Measurements from ENCODE around the gene CIB2. TPM values are rescaled to one million over a fixed set of nuclear protein-coding genes. Genes with fewer than 3 reads are reported as not detected.

The CIB2 gene
- total RNA-seq, 1 experiment from 2014 or later: 5.8 TPM

GRCh38 chr15:78088773-78089080 lies 42.5 kb downstream of the CIB2 start:
- ChIA-PET POLR2A (ENCODE audit: unreplicated experiment) (no interaction called here), CTCF (no interaction called here)
- Histone ChIP-seq H3K4me3 (no peak overlapping the region), H3K27ac (no peak overlapping the region), H3K9me2 (ENCODE audit: insufficient read depth) (no peaks in the 10 kb centered on the region), H3K27me3 (ENCODE audit: insufficient read depth, low read depth) (no peaks in the 10 kb centered on the region), H3K36me3 (ENCODE audit: low read depth) (no peaks in the 10 kb centered on the region), H3F3A (ENCODE audit: insufficient read depth, low read depth) (no peaks in the 10 kb centered on the region), H2AFZ (no peak overlapping the region), H3K9me3 (ENCODE audit: insufficient read depth, low read depth) (no peaks in the 10 kb centered on the region), H3K4me2 (no peak overlapping the region), H4K20me1 (ENCODE audit: insufficient read depth) (no peaks in the 10 kb centered on the region), H3K4me1 (replicated peaks; ENCODE audit: insufficient read depth) (peaks cover 4% of the 10 kb centered on the region; the same call in 1 of the 2 replicates), H3K79me2 (ENCODE audit: low read depth) (no peaks in the 10 kb centered on the region)
- intact Hi-C loops (cut with micrococcal nuclease; ENCODE audit: unreplicated experiment): no loop called here
- DNase-seq: no peak
- TF ChIP-seq EZH2 (IDR thresholded peaks at IDR 0.05; ENCODE audit: low read depth) (no peak), CTCF (conservative IDR thresholded peaks at IDR 0.05) (no peak)
- no TSS peak for BruUV-seq (replicated peaks)

- Histone ChIP-seq H2AFZ (no peak overlapping the region), H3K9me3 (ENCODE audit: insufficient read depth, low read depth) (no peaks in the 10 kb centered on the region), H3K4me1 (replicated peaks; ENCODE audit: insufficient read depth) (peaks cover 4% of the 10 kb centered on the region; the same call in 1 of the 2 replicates), H3K36me3 (ENCODE audit: low read depth) (no peaks in the 10 kb centered on the region), H3K27ac (no peak overlapping the region), H3K4me3 (no peak overlapping the region), H3K4me2 (no peak overlapping the region), H3K9me2 (ENCODE audit: insufficient read depth) (no peaks in the 10 kb centered on the region), H4K20me1 (ENCODE audit: insufficient read depth) (no peaks in the 10 kb centered on the region), H3F3A (ENCODE audit: insufficient read depth, low read depth) (no peaks in the 10 kb centered on the region), H3K79me2 (ENCODE audit: low read depth) (no peaks in the 10 kb centered on the region), H3K27me3 (ENCODE audit: insufficient read depth, low read depth) (no peaks in the 10 kb centered on the region)
- no peak for DNase-seq
- intact Hi-C loops (cut with micrococcal nuclease; ENCODE audit: unreplicated experiment): no loop called here
- CTCF ChIA-PET: no interaction called here
- POLR2A ChIA-PET (ENCODE audit: unreplicated experiment): no interaction called here
- no TSS peak for BruUV-seq (replicated peaks)
- TF ChIP-seq CTCF (conservative IDR thresholded peaks at IDR 0.05): no peak
- TF ChIP-seq EZH2 (IDR thresholded peaks at IDR 0.05; ENCODE audit: low read depth): no peak
These were observed 43.1 kb downstream of the CIB2 start for GRCh38 chr15:78087951-78088772.

GRCh38 chr15:78085928-78086327 lies 45.3 kb downstream of the CIB2 start:
- Histone ChIP-seq H3F3A (ENCODE audit: insufficient read depth, low read depth) (no peaks in the 10 kb centered on the region), H3K27ac (no peak overlapping the region), H3K4me1 (replicated peaks; ENCODE audit: insufficient read depth) (peaks cover 12% of the 10 kb centered on the region; the same call in 1 of the 2 replicates), H3K4me3 (no peak overlapping the region), H2AFZ (no peak overlapping the region), H3K79me2 (ENCODE audit: low read depth) (no peaks in the 10 kb centered on the region), H3K9me2 (ENCODE audit: insufficient read depth) (no peaks in the 10 kb centered on the region), H3K9me3 (ENCODE audit: insufficient read depth, low read depth) (no peaks in the 10 kb centered on the region), H4K20me1 (ENCODE audit: insufficient read depth) (no peaks in the 10 kb centered on the region), H3K27me3 (ENCODE audit: insufficient read depth, low read depth) (no peaks in the 10 kb centered on the region), H3K36me3 (ENCODE audit: low read depth) (no peaks in the 10 kb centered on the region), H3K4me2 (no peak overlapping the region)
- no peak for DNase-seq
- BruUV-seq (replicated peaks): no TSS peak
- POLR2A ChIA-PET (ENCODE audit: unreplicated experiment): interaction anchor here (0.7 kb wide), 1 partner anchor 49 kb away, joined by 7 read pairs; no protein-coding TSS in a partner anchor
- CTCF ChIA-PET: no interaction called here
- intact Hi-C loops (cut with micrococcal nuclease; ENCODE audit: unreplicated experiment): no loop called here
- no peak for TF ChIP-seq EZH2 (IDR thresholded peaks at IDR 0.05; ENCODE audit: low read depth)
- no peak for TF ChIP-seq CTCF (conservative IDR thresholded peaks at IDR 0.05)

Measured in PC-9 (cell line).